SU-DHL-6 (cell line): ENCODE data around the gene MPO.

ENCODE experiments used
- EZH2phosphoT487 ChIP-seq: fragments of 200-600 bp; sonication (generic), shearing (Covaris generic); conservative IDR thresholded peaks from 2 replicates; pipeline ENCODE4 v1.6.1; 2018; ENCODE audit warnings: mild to moderate bottlenecking, antibody characterized with exemption, low read length, moderate library complexity, mixed read lengths
- TF ChIP-seq, protein P1 (sequence below): fragments of 200-600 bp; sonication (generic); IDR thresholded peaks from one replicate; pipeline ENCODE4 v1.5.1; 2017; ENCODE audit warnings: antibody characterized with exemption, mild to moderate bottlenecking, low read length, moderate library complexity; ENCODE audit not compliant: insufficient read depth, poor library complexity, severe bottlenecking

DNA sequence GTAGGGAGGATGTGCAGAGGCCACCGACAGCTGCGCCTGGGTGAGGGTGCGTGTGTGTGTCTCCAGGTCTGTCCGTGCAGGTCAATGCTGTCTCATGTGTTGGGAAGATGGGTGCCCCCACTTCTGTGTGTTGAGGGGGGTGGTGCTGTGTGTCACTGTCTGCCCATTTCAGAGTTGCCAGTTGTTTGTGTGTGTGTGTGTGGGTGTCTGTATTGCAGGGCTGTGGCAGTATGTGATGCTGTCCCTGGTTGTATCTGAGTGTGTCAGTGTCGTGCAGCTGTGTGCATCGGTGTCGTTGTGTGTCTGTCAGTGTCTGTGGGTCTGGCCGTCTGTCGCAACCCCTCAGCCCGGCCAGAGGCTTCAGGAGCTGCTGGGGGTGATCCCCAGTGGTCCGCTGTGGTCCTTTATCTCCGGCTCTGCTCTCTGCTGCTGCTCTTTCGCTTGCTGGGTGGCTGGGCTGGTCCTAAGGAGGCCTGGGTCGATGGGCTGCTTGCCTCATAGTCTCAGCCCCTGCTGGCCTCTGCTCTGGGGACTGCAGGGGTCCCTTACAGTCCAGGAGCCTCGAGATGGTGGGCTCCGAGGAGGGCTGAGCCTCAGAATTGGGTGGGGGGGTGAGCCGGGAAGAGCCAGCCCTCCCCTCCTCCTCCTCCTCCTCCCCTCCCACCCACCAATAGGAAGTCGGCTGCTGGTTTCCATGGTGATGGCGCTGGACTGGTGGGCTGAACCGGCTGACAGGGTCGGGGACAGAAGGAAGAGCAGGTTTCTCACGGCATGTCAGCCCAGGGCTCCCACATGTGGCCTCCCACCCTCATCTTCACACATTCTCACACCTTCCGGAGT, 47.7 kb upstream of the MPO start, which contains the start of gene TSPOAP1:
- TF ChIP-seq, protein P1, sequence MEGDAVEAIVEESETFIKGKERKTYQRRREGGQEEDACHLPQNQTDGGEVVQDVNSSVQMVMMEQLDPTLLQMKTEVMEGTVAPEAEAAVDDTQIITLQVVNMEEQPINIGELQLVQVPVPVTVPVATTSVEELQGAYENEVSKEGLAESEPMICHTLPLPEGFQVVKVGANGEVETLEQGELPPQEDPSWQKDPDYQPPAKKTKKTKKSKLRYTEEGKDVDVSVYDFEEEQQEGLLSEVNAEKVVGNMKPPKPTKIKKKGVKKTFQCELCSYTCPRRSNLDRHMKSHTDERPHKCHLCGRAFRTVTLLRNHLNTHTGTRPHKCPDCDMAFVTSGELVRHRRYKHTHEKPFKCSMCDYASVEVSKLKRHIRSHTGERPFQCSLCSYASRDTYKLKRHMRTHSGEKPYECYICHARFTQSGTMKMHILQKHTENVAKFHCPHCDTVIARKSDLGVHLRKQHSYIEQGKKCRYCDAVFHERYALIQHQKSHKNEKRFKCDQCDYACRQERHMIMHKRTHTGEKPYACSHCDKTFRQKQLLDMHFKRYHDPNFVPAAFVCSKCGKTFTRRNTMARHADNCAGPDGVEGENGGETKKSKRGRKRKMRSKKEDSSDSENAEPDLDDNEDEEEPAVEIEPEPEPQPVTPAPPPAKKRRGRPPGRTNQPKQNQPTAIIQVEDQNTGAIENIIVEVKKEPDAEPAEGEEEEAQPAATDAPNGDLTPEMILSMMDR, result no peak
- no peak for TF ChIP-seq EZH2phosphoT487
